KG1 (cell line): ENCODE measurements around the gene CDH8.
"Not testable (repeated sequence)": the region's sequence is repeated elsewhere in the genome, so short reads cannot be mapped to it uniquely, and the experiment has no call there.

Experiments used
- DNase-seq: peaks from one replicate; lab custom pipeline; 2025; lab: John Stamatoyannopoulos, UW

CDH8 gene

DNA sequence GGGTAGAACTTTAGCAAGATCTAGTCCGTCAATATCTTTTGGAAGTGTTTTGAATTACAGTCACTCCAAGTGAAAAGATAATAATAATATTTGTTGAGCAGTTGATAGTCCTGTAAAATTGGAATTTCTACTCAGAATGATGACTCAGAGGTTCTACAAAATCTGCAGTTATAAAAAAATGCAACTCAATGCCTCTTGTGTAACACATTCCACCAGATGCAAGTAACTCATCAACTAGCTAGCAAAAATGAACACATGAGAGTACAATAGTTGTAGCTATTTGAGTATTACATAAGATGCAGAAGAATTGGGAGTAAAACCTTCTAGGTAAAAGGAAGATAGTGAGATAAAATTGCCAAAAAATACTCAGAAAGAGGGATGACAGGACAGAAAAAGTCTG lies 177.2 kb downstream of the CDH8 start:
- no peak for DNase-seq

DNA sequence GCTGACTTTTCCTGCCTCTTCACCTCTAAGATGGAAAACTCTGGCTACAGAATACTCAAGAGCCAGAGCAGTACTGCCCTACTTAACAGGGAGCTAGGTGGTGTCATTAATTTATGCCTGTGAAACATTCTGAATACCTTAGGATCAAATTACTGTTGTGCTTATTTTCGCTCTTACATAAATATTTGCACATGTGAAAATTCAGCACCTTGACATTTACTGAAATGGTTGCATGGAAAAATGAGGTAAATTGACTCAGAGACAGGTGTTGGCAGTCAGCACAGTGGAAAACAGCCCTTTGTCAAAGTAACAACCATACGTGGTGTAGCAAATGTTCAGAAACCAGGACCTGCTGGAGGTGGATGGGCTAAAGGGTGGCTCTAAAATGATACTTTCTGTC lies 193.6 kb downstream of the CDH8 start:
- no peak for DNase-seq

DNA sequence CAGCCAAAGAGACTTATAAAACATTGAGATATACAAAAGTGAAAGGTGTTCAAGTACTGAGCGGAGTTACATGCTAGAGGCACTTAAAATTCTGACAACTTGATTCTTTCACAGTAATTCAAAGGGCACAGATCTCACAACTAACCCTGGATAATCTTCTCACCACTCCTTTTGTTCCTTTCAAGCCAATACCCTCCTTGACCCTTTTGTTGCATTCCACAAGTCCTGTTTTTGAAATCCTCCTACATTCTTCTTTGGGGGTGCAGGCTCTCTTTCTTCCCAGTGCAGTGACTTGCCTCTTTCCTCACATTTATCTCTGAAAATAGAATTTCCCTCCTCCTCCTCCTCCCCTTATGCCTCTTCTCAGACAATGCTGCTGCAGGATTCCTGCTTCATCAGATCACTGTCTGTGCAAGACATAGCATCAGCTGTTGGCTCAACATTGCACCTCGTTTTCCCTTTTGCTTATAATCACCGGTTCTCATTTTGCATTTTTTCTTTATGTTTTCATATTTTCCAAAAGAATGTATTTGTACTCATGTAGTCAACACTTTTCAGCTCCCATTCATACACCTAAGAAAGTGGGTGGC lies 199.3 kb downstream of the CDH8 start:
- DNase-seq: no peak

DNA sequence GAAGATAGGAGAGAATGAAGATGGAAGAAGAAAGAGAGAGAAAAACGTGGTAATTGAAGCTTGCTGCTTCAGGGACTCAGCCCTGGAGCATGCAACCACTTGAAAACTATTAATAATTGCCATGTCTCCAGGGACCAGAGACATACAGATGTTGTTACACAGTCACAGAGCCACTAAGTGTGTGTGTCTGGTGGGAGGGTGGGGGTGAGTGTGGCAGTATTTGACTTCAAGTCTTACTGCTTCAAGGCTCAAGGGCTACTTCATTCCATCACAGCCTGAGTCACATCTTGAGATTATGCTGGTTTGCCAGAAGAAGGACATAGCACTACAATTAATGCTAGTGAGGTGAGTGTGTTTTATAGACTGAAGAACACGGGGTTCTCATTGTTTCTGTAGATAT lies 202.2 kb downstream of the CDH8 start:
- no peak for DNase-seq

DNA sequence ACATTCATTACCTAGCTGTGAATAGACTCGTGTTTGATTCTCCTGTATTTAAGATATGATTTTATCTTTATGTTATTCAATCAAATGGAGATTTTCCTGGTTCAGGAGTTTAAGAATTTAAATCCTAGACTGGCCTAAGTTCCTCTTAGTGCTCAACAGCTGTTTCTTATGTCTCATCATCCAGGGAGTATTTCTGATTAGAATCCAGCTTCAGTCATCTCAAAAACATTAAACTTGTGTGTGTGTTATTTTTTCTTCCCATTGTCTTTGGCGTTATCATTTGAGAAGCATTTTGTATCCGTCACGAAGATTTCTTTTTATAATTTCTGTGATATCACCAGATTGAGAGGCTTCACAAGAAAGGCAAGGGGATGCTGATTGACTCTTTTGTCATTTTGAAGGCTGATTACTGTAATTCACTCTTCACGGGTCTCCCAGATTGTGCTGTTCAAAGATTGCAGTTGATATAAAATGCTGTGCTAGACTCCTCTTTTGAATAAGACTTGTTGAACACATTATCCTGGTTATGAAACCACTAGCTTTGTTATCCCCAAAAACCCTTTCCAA lies 204.8 kb downstream of the CDH8 start:
- no peak for DNase-seq

DNA sequence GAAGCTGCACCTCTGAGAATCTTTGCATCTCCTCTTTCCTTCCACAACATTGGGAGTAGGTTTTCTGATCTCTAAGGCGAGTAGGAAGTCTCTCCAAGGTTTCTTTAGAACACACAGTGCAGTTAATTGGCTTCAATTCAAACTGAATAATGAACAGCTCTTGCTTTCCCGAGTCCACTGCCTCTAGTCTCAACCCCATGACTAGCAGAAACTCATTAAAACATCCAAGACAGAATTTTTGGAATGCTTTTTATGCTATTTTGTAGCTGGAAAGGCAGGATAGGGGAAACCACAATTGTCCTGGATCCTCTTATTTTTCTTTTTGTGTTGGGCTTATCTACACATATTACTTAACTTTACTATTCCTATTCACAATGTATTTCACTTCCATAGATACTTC lies 206.6 kb downstream of the CDH8 start:
- no peak for DNase-seq

DNA sequence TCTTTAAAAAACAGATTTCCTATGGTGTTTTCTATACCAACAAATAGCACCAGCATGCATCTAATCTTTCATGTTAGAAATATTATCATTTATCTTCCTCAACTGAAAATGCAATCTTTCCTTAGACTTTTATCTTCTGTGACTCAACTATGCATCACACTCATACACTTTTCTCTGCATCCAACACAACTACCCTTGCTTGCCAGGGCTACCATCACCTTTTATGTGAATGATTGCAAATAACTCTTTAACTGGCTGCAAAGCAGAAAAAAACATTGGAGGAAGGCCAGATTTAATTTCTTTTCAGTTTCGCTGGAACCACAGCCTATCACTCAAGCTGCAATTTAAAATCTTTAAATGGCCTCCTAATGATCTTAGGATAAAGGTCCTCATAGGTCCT lies 212.9 kb downstream of the CDH8 start:
- no peak for DNase-seq

DNA sequence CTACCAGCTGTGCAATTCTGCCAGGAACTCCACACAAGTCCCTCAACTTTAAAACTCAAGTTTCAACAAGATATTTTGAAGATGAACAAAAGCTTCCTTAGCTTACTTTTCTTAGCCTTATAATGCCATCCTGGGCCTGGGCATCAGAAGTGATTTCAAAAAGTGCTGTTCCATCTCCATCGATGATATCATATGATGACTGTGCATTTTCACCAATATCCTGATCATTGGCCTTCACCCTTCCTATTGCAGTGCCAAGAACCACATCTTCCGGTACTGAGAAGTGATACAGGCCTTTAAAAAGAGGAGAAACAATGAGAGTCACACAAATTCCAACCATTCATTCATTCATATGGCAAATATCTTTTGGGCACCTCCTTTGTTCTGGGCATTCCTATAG lies 215.4 kb downstream of the CDH8 start:
- DNase-seq: no peak

DNA sequence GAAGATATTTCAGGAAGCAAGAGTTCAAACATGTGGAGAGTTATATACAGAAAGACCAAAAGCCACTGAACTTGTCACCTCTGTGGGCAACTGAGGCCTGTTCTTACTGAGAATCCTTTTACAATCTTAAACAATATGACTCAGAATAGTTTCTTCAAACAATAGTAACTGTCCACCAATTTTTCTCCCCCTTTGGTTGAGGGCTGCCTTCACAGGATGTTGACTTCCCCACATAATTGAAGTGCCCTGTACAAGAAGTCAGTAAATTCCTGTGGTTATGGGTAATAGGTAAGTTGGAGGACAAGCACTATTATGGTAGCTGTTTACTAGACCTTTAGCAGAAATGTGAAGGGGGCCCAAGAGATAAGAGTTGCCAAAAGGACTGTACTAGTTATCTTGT lies 215.8 kb downstream of the CDH8 start:
- DNase-seq: no peak

DNA sequence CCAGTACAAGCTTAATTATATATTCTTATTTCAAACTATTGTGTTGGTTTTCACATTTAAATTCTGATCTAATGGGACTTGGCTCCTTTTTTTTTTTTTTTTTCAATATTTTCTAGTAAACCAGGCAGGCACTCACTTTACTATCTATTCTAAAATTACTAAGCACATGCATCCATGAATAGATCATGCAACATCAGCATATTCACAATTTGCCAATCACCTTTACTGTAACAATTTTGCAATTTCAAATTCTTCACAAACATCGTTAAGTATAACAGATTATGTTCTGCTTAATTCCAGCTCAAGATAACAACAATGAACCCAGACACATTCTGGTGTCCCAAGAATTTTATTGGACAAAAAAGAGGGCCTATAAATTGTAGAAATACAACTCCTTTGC lies 217.4 kb downstream of the CDH8 start:
- DNase-seq: no peak

DNA sequence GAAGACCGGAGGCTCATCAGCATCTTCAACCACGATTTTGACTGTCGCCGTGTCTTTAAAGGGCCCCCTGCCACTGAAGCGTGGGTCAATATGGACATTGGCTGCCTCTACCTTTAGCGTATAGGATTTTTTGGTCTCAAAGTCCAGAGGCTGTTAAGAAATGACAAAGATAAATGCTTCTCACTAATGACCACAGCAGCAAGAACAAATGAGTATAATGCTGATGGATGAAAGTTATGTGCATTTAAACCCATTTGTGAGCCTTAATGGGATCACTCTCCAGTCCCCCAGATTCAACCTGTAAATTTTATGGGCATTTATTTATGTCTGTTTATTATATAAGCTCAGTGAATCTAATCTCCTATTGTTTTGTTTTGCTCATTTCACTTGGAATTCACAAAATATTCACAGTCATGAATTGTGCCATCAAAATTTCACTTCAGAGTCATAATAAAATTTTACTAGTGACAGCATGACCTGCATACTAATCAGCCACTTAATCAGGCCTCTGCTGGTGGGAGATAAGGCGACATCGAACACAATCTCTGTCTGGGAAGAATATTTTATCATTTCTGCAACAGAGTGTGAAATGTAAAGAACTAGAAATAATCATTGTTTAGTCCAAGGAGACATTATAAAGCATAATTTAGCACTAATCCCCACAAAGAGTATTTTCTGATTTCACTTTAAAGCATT lies 218.5 kb downstream of the CDH8 start:
- no peak for DNase-seq

DNA sequence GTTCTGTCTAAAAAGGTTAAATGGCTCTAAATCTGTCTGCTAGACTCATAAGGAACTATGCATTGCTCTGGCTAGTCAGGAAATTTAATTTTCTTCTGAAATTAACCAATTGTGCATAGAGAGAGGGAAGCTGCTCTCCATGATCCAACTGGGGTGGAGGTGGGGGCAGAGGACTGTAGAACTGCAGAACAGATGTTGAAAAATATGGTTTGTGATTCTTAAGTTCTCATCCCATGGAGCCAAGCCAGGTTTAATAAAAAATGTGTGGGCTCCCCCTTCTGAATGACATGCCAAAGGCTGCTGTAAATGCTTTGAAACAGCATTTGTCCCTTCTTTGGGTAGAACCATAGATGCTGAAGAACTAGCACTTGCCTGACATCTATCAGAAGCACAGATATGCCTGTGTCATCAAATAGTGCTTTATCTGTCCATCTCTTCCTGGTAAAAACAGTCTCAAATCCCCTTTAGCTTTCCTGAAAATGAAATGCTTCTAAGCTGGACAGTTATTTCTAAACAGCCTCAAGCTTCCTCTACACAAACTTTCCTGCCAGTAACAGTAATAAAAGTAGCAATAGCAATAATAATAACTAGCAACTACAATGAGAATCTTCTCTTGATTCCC lies 221.4 kb downstream of the CDH8 start:
- DNase-seq: no peak

DNA sequence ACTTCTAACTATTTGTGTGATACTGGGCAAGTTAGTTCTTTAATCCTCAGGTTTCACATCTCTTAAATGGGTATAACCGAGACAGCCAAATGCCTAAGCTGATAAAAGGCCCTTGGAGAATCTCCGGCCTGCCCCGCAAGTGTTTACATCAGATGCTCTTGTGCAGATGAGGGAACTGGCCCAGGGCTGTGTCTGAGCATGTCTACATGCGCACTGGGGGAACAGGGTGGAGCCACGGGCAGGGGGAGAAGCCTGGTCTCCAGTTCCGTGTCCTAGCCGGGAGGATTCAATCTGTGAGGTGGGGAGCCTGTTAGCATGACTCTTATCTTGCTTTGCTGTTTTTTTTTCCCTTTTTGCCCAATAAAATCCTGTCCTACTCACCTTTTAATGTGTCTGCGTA lies 222.9 kb downstream of the CDH8 start:
- no peak for DNase-seq

DNA sequence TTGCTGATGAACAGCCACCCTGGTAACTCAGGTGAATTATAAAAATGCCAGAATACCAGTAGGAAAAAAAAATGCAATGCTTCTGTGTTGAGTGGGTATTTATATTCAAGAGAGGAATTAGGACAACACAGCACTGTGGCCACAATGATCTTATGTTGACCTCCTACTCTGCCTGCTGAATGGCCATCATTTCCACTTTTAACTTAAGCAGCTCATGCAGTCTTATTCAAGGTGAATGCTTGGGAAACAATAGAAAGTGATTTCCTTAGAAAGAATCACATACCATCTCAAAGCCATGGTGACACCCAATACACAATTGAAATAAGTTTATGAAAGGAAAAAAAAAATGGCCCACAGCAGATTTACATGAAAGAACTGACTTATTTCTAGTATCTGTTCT lies 224.0 kb downstream of the CDH8 start:
- DNase-seq: no peak

DNA sequence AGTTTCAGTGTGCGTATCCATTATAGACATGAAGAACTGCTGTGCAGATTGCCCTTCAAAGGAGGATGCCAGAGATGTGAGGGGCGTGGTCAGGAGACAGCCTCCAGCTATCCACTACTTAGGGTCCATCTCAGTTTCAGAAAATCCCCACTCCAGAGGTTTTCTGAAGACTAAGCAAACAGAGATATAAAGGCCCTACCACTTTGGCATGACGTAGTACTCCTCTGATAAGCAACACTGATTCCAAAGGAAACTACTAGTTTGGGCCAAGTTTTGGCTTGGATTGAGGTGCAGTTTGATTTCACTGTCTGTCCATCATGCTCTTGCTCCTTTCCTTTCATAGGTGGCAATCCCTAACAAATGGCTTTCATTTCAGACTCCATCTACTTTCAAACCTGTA lies 228.7 kb downstream of the CDH8 start:
- no peak for DNase-seq

DNA sequence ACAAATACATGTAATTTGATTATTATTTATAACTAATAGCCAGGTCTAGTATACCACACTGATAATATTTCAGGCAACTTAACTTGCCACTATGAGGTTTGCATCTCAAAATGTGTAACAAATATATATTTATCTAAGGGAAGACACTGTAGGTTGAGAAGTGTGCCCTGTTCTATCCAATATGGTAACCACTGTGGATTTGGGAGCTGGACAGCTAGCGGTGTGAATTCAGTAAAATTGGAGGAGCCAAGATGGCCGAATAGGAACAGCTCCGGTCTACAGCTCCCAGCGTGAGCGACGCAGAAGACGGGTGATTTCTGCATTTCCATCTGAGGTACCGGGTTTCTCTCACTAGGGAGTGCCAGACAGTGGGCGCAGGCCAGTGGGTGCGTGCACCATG lies 235.0 kb downstream of the CDH8 start:
- not testable (repeated sequence) for DNase-seq

DNA sequence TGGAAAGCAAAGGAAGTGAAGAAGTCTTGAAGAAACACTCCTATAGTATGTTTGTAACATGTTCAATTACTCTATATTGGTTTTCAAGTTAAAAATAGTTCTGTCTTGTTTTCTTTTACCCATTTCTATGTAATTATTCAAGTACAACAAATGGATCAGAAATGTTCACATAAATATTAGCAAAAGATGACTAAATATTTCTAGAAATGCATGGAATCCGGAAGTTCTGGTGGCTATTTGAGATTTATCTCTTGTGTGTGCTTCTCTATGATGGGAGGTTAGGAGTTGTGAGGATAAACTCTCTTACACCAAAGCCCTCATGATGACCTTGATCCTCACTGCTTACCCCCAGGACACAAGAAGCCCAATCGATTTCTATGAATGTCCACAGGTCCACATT lies 237.5 kb downstream of the CDH8 start:
- DNase-seq: no peak

DNA sequence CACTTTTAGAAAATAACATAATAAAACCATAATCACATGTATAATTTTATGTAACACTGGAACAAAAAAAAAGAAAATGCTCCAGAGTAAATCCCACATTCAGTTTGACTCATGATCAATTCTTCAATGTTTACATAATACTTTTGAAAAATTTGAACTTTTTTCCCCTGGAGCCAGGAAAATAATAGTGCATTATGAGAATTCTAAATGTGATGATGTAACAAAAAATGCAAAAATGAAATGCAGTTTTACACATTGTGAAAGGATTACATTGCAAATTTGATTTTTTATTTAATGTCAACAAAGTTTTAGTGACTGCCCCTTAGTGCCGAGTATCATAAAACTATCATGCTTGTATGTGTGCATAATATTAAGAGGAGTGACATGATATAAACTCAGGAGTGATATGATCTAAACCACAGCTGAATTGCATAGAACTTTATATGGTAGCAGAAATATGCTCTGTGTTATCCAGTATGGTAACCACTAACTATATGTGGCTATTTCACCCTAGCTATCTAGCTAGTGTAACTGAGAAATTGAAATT lies 238.2 kb downstream of the CDH8 start:
- no peak for DNase-seq

DNA sequence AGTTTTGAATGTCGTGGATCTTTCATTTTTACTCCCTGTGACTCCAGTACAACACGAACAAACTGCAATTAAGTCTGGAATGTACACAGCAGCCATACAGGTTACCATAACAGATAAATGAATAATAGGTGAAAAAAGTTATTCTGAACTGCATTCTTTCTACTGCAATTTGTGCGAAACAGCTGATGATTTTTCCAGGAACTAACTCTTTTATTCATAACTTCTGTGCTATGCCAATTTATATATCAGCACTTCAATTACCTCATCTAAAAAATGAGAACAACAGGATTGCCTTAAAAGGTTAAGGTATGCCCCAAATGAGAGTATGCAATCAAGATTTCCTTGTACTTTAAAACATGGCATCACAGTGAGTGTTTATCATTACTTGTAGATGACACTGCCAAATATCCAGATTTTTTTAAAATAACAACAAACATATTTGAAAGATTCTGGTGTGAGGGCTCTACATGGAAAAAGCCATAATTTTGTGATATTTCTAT lies 238.9 kb downstream of the CDH8 start:
- no peak for DNase-seq

DNA sequence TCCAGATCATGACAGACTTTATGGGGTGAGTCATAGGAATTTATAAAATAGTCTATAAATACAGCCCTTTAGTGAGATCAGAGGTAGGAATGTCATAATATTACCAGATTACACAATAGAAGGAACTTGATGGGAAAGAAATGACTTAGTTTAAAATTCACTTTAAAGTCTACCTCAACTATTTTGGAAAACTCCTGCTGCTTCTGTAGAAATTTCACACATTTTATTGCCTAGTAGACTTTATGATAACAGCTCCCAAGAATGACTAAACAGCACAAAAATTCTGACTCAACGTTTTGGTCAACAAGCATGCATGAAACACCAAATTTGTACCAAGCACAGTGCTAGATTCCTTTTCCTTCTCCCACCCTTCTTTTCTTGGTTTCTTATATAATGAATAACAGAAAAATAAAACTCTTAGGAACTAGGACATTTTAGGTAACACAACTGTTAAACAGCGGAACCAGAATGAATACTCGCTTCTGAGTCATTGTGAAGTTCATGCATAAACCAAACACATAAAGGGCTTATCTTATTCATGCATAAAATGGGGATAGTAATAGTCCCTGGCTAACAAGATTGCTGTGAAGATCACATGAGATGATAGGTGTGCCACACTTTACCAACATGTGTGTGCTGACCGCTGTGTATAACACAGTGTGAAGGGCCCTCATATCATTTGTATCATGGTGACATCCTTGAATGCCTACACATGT lies 243.9 kb downstream of the CDH8 start:
- DNase-seq: no peak

DNA sequence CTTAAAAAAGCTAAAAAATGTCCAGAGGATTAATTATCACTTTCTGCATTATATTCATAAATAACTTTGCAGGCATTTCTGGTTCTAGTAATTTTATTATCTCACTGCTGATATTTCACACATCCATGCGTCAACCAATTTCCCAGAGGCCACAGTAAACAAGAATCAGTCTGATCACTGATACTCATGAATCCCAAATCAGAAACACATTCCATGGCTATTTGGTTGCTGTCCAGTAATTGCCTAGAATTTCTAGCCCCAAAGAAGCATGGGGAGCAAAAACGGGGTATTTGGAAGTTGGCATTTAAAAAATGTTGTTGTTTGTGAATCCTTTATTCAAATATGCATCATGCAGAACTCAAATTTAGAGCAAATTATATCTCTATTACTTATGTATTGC lies 244.8 kb downstream of the CDH8 start:
- no peak for DNase-seq

DNA sequence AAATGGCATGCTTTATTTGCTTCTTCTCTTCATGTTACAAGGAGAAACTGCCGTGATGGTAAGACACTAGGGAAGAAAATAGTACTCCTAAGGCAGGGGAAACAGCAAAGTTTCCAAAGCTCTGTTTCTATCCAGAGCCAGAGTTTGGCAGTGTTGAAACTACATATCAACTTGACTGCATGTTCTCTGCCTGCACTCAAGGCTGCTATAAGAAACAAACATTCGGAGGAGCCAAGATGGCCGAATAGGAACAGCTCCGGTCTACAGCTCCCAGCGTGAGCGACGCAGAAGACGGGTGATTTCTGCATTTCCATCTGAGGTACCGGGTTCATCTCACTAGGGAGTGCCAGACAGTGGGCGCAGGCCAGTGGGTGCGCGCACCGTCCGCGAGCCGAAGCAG lies 254.4 kb downstream of the CDH8 start:
- DNase-seq: not testable (repeated sequence)
